ENCODE measurements around the gene LRRC71.
"Not testable (repeated sequence)": the region's sequence is repeated elsewhere in the genome, so short reads cannot be mapped to it uniquely, and the experiment has no call there.

The LRRC71 gene

DNA sequence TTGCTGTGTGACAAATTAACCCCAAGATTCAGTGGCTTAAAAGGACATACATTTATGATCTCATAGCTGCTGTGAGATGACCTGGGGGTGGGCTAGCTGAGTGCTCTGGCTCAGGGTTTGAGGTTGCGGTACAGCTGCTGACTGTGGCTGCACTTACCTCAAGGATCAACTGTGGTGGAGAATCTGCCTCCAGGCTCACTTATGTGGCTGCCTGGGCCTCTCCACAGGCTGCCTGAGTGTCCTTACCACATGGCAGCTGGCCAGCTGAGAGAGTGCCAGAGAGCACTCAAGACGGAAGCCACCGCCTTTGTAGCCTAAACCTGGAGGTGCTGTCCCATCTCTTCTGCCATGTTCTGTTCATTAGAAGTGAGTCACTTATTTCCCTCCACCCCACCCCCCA is 5.7 kb downstream of the LRRC71 start:
- ChIA-PET POLR2A (ENCODE audit: low non-redundant PET) (interaction anchor here (0.6 kb wide), 1 partner anchor 172 kb away, joined by 9 read pairs; no protein-coding TSS in a partner anchor), CTCF (interaction anchor here (0.6 to 4.1 kb wide), 6 partner anchors 15 to 268 kb away, joined by 3 to 77 read pairs (median 7); partner anchors contain the start of genes INSRR, NTRK1 and PEAR1)
- TF ChIP-seq, protein P1, sequence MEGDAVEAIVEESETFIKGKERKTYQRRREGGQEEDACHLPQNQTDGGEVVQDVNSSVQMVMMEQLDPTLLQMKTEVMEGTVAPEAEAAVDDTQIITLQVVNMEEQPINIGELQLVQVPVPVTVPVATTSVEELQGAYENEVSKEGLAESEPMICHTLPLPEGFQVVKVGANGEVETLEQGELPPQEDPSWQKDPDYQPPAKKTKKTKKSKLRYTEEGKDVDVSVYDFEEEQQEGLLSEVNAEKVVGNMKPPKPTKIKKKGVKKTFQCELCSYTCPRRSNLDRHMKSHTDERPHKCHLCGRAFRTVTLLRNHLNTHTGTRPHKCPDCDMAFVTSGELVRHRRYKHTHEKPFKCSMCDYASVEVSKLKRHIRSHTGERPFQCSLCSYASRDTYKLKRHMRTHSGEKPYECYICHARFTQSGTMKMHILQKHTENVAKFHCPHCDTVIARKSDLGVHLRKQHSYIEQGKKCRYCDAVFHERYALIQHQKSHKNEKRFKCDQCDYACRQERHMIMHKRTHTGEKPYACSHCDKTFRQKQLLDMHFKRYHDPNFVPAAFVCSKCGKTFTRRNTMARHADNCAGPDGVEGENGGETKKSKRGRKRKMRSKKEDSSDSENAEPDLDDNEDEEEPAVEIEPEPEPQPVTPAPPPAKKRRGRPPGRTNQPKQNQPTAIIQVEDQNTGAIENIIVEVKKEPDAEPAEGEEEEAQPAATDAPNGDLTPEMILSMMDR (conservative IDR thresholded peaks at IDR 0.05; ENCODE audit: low read depth): no peak
- peak; percentile 46 for DNase-seq (ENCODE audit: low spot score)
- H3K27ac ChIP-seq: 0 out of 2 replicates have a peak overlapping the region, but pooled peaks have one; percentile 35

DNA sequence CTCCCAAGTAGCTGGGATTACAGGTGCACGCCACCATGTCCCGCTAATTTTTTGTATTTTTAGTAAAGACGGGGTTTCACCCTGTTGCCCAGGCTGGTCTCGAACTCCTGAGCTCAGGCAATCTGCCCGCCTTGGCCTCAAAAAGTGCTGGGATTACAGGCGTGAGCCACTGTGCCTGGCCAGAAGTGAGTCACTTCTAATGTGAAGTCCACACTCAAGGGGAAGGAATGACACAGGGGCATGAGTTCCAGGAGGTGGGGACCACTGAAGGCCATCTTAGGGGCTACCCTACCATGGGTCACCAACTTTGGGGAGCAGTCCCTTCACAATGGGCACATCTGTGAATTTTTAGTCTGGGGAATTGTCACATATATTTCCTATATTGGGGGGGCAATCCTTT is 6.3 kb downstream of the LRRC71 start:
- not testable (repeated sequence) for H3K27ac ChIP-seq; DNase-seq (ENCODE audit: low spot score)
- POLR2A ChIA-PET (ENCODE audit: low non-redundant PET): interaction anchor here (0.6 kb wide), 1 partner anchor 173 kb away, joined by 9 read pairs; no protein-coding TSS in a partner anchor
- CTCF ChIA-PET: interaction anchor here (0.6 to 4.1 kb wide), 10 partner anchors 10 to 269 kb away, joined by 3 to 77 read pairs (median 10); partner anchors contain the start of genes INSRR, NTRK1 and PEAR1

DNA sequence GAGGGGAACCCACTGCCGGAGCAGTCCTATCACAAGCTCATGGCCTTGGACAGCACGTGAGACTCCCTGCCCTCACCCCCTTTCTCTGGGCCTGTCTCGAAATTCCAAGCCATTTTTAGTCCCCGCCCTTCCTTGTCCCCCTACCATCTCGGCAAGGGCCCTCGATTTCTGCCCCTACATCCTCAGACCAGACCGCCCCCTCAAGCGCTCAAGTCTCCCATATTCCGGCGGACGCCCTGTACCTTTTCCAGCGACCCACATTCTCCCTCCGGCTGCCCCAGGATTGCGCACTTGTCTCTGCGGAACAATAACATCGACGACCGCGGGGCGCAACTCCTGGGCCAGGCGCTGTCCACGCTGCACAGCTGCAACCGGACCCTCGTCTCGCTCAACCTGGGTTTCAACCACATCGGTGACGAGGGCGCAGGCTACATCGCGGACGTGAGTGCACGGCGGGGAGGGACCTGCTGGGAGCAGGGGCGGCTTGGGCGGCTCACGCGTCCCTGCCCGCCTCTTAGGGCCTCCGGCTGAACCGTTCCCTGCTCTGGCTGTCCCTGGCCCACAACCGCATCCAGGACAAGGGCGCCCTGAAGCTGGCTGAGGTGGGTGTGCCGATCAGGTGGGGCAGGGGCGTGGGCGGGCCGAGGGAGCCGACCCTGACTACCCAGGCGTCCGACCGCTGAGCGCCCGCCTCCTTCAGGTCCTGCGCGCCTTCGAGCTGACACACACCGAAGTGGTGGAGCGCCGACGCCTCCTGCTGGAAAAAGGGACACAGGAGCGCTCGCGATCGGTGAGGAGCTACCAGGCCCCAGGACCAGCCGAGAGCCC is 7.0 kb downstream of the LRRC71 start:
- H3K27ac ChIP-seq: no peak overlapping the region
- peak; percentile 75 for DNase-seq (ENCODE audit: low spot score)
- ChIA-PET POLR2A (ENCODE audit: low non-redundant PET) (no interaction called here), CTCF (interaction anchor here (0.5 to 4.1 kb wide), 28 partner anchors 9 to 425 kb away, joined by 3 to 77 read pairs (median 4); partner anchors contain the start of genes INSRR, METTL25B, NTRK1 and PEAR1)
- TF ChIP-seq, protein P1 (conservative IDR thresholded peaks at IDR 0.05; ENCODE audit: low read depth): peak; percentile 87

DNA sequence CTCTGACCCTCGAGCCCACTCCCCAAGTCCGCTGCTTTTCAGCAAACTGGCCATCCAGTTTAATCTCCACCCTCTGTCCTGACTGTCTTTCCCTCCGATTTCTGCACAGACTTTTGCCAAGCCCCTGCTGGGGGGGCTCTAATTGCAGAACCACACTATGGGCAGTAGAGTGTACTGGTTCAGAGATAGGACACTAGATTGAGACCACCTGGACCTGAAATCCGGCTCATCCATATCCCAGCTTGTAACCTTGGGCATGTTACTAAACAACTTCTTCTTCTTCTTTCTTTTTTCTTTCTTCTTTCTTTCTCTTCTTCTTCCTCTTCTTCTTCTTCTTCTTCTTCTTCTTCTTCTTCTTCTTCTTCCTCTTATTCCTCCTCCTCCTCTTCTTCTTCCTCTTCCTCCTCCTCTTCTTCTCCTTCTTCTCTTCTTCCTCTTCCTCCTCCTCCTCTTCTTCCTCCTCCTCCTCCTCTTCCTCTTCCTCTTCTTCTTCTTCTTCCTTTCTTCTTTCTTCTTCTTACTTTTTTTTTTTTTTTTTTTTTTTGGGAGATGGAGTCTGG is 7.7 kb downstream of the LRRC71 start:
- POLR2A ChIA-PET (ENCODE audit: low non-redundant PET): no interaction called here
- CTCF ChIA-PET: interaction anchor here (0.5 to 4.1 kb wide), 25 partner anchors 8 to 239 kb away, joined by 3 to 77 read pairs (median 4); partner anchors contain the start of genes INSRR, METTL25B, NTRK1 and PEAR1
- H3K27ac ChIP-seq: no peak overlapping the region

DNA sequence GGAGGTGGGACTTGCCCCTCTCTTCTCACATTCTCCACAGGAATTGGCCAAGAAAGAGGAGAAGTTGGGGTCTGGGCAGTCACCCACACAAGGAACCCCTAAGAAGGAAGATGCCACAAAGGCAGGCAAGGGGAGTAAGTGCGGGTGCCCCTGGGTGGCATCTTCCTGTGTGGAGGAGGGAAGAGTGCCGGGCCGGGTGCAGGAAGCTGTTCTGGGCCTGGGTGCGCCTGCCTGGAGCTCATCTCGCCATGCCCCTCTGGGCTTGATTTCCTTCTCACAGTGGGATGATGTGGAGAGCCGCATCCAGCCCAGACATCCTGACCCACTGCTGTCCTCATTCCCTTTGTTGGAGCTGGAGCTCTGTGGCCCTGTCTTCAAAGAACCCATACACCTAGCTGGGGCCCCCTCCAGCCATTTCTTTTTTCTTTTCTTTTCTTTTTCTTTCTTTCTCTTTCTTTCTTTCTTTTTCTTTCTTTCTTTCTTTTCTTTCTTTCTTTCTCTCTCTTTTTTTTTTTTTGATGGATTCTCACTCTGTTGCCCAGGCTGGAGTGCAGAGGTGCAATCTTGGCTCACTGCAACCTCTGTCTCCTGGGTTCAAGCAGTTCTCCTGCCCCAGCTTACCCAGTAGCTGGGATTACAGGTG is 9.3 kb downstream of the LRRC71 start:
- ChIA-PET CTCF (no interaction called here), POLR2A (ENCODE audit: low non-redundant PET) (no interaction called here)
- TF ChIP-seq, protein P1 (conservative IDR thresholded peaks at IDR 0.05; ENCODE audit: low read depth): no peak
- no peak overlapping the region for H3K27ac ChIP-seq
- DNase-seq (ENCODE audit: low spot score): no peak

More for the DNA sequence above, 7.7 kb downstream of the LRRC71 start:
- DNase-seq (ENCODE audit: low spot score): no peak
- TF ChIP-seq, protein P1 (conservative IDR thresholded peaks at IDR 0.05; ENCODE audit: low read depth): peak; percentile 43

DNA sequence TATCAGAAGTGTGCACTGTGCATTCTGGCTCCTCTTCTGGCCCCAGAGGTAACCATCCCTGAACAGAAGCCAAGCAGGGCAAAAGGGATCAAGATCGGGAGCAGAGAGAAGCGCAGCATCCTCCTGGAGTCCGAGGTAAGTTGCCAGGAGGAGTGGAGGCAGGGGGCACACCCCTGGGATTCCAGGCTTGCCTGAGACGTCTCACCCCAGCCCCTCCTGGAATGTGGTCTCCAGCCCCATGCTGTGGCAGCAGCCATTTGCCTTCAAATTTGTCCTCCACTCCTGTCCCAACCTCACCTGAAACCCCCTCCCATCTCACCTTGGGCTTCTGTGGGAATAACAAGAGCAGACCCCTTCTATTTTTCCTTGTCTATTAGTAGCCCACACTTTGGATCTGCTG is 10.1 kb downstream of the LRRC71 start:
- TF ChIP-seq, protein P1 (conservative IDR thresholded peaks at IDR 0.05; ENCODE audit: low read depth): no peak
- no peak for DNase-seq (ENCODE audit: low spot score)
- no peak overlapping the region for H3K27ac ChIP-seq
- POLR2A ChIA-PET (ENCODE audit: low non-redundant PET): no interaction called here
- CTCF ChIA-PET: no interaction called here
